Hematopoietic multipotent progenitor cell treated with erythropoietin and hydrocortisone succinate and interleukin-3 and kit ligand, for 6 days (in vitro differentiated cells): Measurements from ENCODE around the gene HOXA13.

Experiments
- DNase-seq: peaks from one replicate; pipeline ENCODE4 v3.0.0-alpha.2; 2015

The HOXA13 gene

GRCh38 chr7:27191833-27192545 lies 7.9 kb downstream of the HOXA13 start:
- DNase-seq = no peak

- no peak for DNase-seq
Observed at GRCh38 chr7:27191161-27191731, 8.6 kb downstream of the HOXA13 start.

- DNase-seq = no peak
Observed at GRCh38 chr7:27189997-27190748, 9.7 kb downstream of the HOXA13 start.

GRCh38 chr7:27189295-27189996 lies 10.4 kb downstream of the HOXA13 start:
- no peak for DNase-seq

- no peak for DNase-seq
Observed at GRCh38 chr7:27188386-27189294, 11.3 kb downstream of the HOXA13 start.

- DNase-seq = no peak
Observed at GRCh38 chr7:27187475-27188385, 12.2 kb downstream of the HOXA13 start.

- no peak for DNase-seq
Observed at GRCh38 chr7:27186668-27187474, 13.0 kb downstream of the HOXA13 start.

- no peak for DNase-seq
Observed at GRCh38 chr7:27185854-27186667, 13.8 kb downstream of the HOXA13 start.

- DNase-seq = peak; percentile 48
Observed at GRCh38 chr7:27185013-27185853, 14.7 kb downstream of the HOXA13 start, which contains the start of gene HOXA11. Gene HOXA11, minus strand, starts transcription at chr7:27185232. Its CDS starts 88 bp downstream, at chr7:27185144.

GRCh38 chr7:27184337-27185012 lies 15.4 kb downstream of the HOXA13 start:
- DNase-seq = peak; percentile 66

- no peak for DNase-seq
Observed at GRCh38 chr7:27183682-27184336, 16.1 kb downstream of the HOXA13 start.

GRCh38 chr7:27182861-27183681 lies 16.8 kb downstream of the HOXA13 start:
- DNase-seq = no peak

GRCh38 chr7:27182285-27182841 lies 17.5 kb downstream of the HOXA13 start:
- DNase-seq = no peak

GRCh38 chr7:27181795-27182275 lies 18.1 kb downstream of the HOXA13 start:
- no peak for DNase-seq
